RWPE2 (cell line): ENCODE measurements around the gene SH3RF1.
A peak's percentile ranks its signal among the peaks of the same experiment; 100 is the strongest.

Experiments
- ATAC-seq: fragments of 200-7000 bp; cut with Tn5 transposase; 3 replicates; pipeline ENCODE4 v1.9.1; 2021; ENCODE audit warnings: low read depth
- DNase-seq: peaks from one replicate; pipeline ENCODE4 v3.0.0-alpha.2; 2020; ENCODE audit warnings: low spot score
- H3K27ac ChIP-seq: fragments of 450-650 bp; 2 replicates; pipeline ENCODE4 v1.5.1; 2017; ENCODE audit warnings: mild to moderate bottlenecking; ENCODE audit not compliant: poor library complexity, severe bottlenecking
- H3K27me3 ChIP-seq: fragments of 250-450 bp; sonication (Bioruptor Pico); 2 replicates; pipeline ENCODE4 v1.5.1; 2021; ENCODE audit warnings: mild to moderate bottlenecking, moderate library complexity; ENCODE audit not compliant: insufficient read depth, poor library complexity, severe bottlenecking
- H3K36me3 ChIP-seq: fragments of 250-450 bp; sonication (Bioruptor Pico); 2 replicates; pipeline ENCODE4 v1.5.1; 2020; ENCODE audit warnings: low read depth, mild to moderate bottlenecking, moderate library complexity
- H3K4me1 ChIP-seq: fragments of 250-450 bp; sonication (Bioruptor Pico); 2 replicates; pipeline ENCODE4 v1.5.1; 2021; ENCODE audit warnings: mild to moderate bottlenecking, moderate library complexity; ENCODE audit not compliant: insufficient read depth, poor library complexity, severe bottlenecking
- H3K4me3 ChIP-seq: fragments of 250-450 bp; sonication (Bioruptor Pico); 2 replicates; pipeline ENCODE4 v1.5.1; 2021; ENCODE audit warnings: mild to moderate bottlenecking, moderate library complexity; ENCODE audit not compliant: severe bottlenecking
- H3K9me3 ChIP-seq: fragments of 250-450 bp; sonication (Bioruptor Pico); 2 replicates; pipeline ENCODE4 v1.5.1; 2021; ENCODE audit warnings: mild to moderate bottlenecking, moderate library complexity; ENCODE audit not compliant: severe bottlenecking
- TF ChIP-seq, protein P1 (sequence below): fragments of 450-650 bp; IDR thresholded peaks from one replicate; pipeline ENCODE4 v1.5.1; 2017; ENCODE audit warnings: mild to moderate bottlenecking, moderate library complexity; ENCODE audit not compliant: poor library complexity, severe bottlenecking

SH3RF1 gene

DNA sequence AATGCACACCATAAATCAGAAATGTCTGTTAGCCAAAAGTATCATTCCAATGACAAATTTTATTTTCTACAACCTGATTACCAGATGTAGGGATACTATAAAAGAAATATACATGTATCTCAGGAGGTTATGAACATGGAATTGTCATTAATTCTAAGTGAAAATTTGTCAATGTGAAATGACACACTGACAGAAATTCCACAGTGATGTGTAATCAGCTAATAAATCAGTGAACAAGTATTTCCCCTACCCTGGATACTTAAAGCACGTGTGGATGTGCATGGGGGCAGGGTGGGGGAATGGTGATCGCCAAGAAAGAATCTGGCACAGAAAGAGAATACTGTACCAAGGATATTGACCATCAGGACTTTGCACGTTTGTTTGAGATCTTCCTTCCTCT is 123.6 kb downstream of the SH3RF1 start:
- DNase-seq (no peak), ATAC-seq (peak; percentile 88)
- peaks cover 20% of the 10 kb centered on the region for H3K4me1 ChIP-seq
- H3K4me3 ChIP-seq: no peak overlapping the region
- TF ChIP-seq, protein P1, sequence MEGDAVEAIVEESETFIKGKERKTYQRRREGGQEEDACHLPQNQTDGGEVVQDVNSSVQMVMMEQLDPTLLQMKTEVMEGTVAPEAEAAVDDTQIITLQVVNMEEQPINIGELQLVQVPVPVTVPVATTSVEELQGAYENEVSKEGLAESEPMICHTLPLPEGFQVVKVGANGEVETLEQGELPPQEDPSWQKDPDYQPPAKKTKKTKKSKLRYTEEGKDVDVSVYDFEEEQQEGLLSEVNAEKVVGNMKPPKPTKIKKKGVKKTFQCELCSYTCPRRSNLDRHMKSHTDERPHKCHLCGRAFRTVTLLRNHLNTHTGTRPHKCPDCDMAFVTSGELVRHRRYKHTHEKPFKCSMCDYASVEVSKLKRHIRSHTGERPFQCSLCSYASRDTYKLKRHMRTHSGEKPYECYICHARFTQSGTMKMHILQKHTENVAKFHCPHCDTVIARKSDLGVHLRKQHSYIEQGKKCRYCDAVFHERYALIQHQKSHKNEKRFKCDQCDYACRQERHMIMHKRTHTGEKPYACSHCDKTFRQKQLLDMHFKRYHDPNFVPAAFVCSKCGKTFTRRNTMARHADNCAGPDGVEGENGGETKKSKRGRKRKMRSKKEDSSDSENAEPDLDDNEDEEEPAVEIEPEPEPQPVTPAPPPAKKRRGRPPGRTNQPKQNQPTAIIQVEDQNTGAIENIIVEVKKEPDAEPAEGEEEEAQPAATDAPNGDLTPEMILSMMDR: no peak
- H3K9me3 ChIP-seq: no peaks in the 10 kb centered on the region
- H3K27me3 ChIP-seq: no peaks in the 10 kb centered on the region
- 0 out of 2 replicates have a peak, but pooled peaks cover 18% of the 10 kb centered on the region for H3K36me3 ChIP-seq
- peak overlapping the region; percentile 69 for H3K27ac ChIP-seq

DNA sequence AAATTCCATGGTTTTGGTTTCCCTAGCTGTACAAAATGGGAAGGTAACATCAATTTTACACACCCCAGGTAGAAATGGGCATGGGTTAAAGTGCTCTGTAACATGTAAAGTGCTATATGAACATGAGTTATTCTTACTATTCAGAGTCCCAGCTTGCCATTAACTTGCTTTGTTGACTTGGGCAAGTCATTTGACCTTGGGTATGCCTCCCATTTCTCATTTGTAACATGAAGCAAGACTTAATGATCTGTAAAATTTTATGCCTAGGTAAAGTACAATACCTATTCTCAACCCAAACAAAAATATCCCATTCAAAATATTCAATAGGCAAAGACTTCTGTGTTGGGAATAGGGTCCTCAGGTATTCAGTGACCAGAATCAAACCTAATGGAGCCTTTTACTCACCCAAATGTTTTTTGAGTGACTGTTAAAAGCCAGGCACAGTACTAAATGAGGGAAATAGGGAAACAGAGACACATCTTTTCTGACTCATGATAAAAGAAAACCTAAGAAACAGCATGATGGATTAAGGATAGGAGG is 126.6 kb downstream of the SH3RF1 start:
- H3K36me3 ChIP-seq: 0 out of 2 replicates have a peak, but pooled peaks cover 8% of the 10 kb centered on the region
- no peak for DNase-seq
- ATAC-seq: no peak

DNA sequence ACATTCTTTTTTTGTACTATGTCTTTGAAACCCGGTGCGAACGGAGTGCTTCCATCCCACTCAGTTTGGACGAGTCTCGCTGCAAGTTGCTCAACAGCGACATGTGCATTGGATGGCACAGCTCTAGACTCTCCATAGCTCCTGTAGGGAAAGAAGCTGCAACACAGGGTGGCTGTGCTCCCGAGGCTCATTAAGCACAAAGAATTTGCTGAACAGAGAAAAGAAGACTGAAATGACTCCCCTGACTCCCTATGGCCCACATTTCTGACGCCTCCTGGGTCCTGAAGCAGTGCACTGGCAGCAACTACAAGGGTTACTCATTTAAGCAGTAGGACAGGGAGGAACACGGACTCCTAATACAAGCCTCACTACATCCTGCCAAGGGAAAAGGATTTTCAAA is 127.4 kb downstream of the SH3RF1 start:
- H3K27ac ChIP-seq: no peak overlapping the region
- H3K4me1 ChIP-seq: peaks cover 15% of the 10 kb centered on the region
- no peaks in the 10 kb centered on the region for H3K27me3 ChIP-seq
- H3K9me3 ChIP-seq: no peaks in the 10 kb centered on the region
- no peak for DNase-seq
- ATAC-seq: no peak
- 0 out of 2 replicates have a peak, but pooled peaks cover 4% of the 10 kb centered on the region for H3K36me3 ChIP-seq
- TF ChIP-seq, protein P1: no peak
- no peak overlapping the region for H3K4me3 ChIP-seq

More for the DNA sequence above, 126.6 kb downstream of the SH3RF1 start:
- H3K4me1 ChIP-seq: peaks cover 20% of the 10 kb centered on the region
- TF ChIP-seq, protein P1: no peak
- H3K4me3 ChIP-seq: no peak overlapping the region
- no peaks in the 10 kb centered on the region for H3K27me3 ChIP-seq
- no peaks in the 10 kb centered on the region for H3K9me3 ChIP-seq
- no peak overlapping the region for H3K27ac ChIP-seq

DNA sequence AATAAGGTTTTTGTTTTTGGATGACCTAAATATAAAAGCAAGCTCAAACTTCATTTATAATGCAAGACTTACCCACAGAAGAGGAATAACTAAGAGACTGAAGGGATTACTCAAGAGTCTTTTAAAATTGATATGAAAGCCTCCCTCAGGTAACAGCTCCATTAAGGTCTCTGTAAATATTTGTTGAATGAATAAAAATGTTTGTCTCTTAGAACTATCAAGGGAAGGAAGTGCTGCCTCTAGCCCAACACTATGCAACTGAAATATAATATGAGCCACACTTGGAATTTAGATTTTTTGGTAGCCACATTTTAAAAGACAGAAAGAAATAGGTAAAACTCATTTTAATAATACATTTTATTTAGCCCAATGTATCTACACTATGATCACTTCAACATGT is 127.8 kb downstream of the SH3RF1 start:
- H3K27me3 ChIP-seq: no peaks in the 10 kb centered on the region
- no peak for ATAC-seq
- no peak overlapping the region for H3K27ac ChIP-seq
- 0 out of 2 replicates have a peak, but pooled peaks cover under 1% of the 10 kb centered on the region for H3K36me3 ChIP-seq
- TF ChIP-seq, protein P1: no peak
- no peak for DNase-seq
- no peaks in the 10 kb centered on the region for H3K9me3 ChIP-seq
- no peak overlapping the region for H3K4me3 ChIP-seq
- H3K4me1 ChIP-seq: peaks cover 11% of the 10 kb centered on the region

DNA sequence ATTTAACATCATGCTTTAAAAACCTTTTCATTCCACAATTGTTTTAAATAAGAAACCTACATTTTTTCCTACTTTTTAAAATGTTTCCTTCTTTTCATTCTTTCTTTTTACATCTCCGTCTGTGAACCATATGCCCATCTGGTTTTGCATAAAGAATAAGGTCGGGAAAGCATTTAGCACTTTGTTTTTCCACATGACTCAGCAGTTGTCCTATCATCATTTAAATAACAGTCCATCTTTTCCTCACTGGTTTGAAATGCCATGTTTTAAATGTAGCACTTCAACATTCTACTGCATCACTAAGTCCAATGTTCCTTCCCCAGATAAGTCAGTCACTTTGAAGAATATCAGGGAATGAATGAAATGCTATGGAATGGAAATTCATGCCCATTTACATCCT is 128.4 kb downstream of the SH3RF1 start:
- DNase-seq (no peak), ATAC-seq (no peak)
- TF ChIP-seq, protein P1: no peak
- no peaks in the 10 kb centered on the region for H3K9me3 ChIP-seq
- no peak overlapping the region for H3K27ac ChIP-seq
- H3K4me1 ChIP-seq: peaks cover 6% of the 10 kb centered on the region
- H3K27me3 ChIP-seq: no peaks in the 10 kb centered on the region
- H3K36me3 ChIP-seq: no peaks in the 10 kb centered on the region
- no peak overlapping the region for H3K4me3 ChIP-seq
